HG03196 (cell line): ENCODE results near the gene HNF1B.
"Not testable (repeated sequence)": the region's sequence is repeated elsewhere in the genome, so short reads cannot be mapped to it uniquely, and the experiment has no call there.

Source experiments
- ATAC-seq: cut with Tn5 transposase; IDR thresholded peaks from one replicate; pipeline ENCODE4 v1.9.1; 2021; ENCODE audit not compliant: unreplicated experiment

HNF1B gene

GRCh38 chr17:37708008-37708615, 36.7 kb downstream of the HNF1B start:
- no peak for ATAC-seq

- no peak for ATAC-seq
These were observed 38.4 kb downstream of the HNF1B start for GRCh38 chr17:37706446-37706845.

GRCh38 chr17:37702598-37702997, 42.3 kb downstream of the HNF1B start:
- ATAC-seq = no peak

- ATAC-seq = no peak
These were observed 43.4 kb downstream of the HNF1B start for GRCh38 chr17:37701496-37701898.

- ATAC-seq = no peak
These were observed 44.0 kb downstream of the HNF1B start for GRCh38 chr17:37700881-37701280.

- no peak for ATAC-seq
These were observed 45.4 kb downstream of the HNF1B start for GRCh38 chr17:37699285-37699973.

GRCh38 chr17:37698911-37699255, 46.0 kb downstream of the HNF1B start:
- ATAC-seq = no peak

GRCh38 chr17:37698132-37698910, 46.5 kb downstream of the HNF1B start:
- no peak for ATAC-seq

GRCh38 chr17:37697381-37697780, 47.5 kb downstream of the HNF1B start:
- no peak for ATAC-seq

GRCh38 chr17:37696366-37696765, 48.5 kb downstream of the HNF1B start:
- ATAC-seq = no peak

- no peak for ATAC-seq
These were observed 49.1 kb downstream of the HNF1B start for GRCh38 chr17:37695726-37696125.

- no peak for ATAC-seq
These were observed 50.1 kb downstream of the HNF1B start for GRCh38 chr17:37694734-37695133.

- ATAC-seq = no peak
These were observed 51.5 kb downstream of the HNF1B start for GRCh38 chr17:37693328-37693727.

- ATAC-seq = no peak
These were observed 53.1 kb downstream of the HNF1B start for GRCh38 chr17:37691807-37692206.

- no peak for ATAC-seq
These were observed 55.5 kb downstream of the HNF1B start for GRCh38 chr17:37689317-37689716.

- ATAC-seq = no peak
These were observed 61.3 kb downstream of the HNF1B start for GRCh38 chr17:37683454-37683984.

- no peak for ATAC-seq
These were observed 62.9 kb downstream of the HNF1B start for GRCh38 chr17:37682007-37682406.

- not testable (repeated sequence) for ATAC-seq
These were observed 64.9 kb downstream of the HNF1B start for GRCh38 chr17:37679995-37680394.

- no peak for ATAC-seq
These were observed 66.8 kb downstream of the HNF1B start for GRCh38 chr17:37678036-37678435.

- no peak for ATAC-seq
These were observed 67.8 kb downstream of the HNF1B start for GRCh38 chr17:37677021-37677420.

- ATAC-seq = no peak
These were observed 68.5 kb downstream of the HNF1B start for GRCh38 chr17:37676115-37676925.
